HCT116 (cell line): Measurements from ENCODE around the gene PRKACA. TPM values are rescaled to one million over a fixed set of nuclear protein-coding genes. Genes with fewer than 3 reads are reported as not detected.

ENCODE experiments used
- ATAC-seq: fragments of 200-7000 bp; cut with Tn5 transposase; 2 replicates; pipeline ENCODE4 v1.9.1; 2020; ENCODE audit warnings: mild to moderate bottlenecking, moderate library complexity
- BruUV-seq: library from RNA; stranded (reverse); fragments of 400-500 nt; replicated peaks from 2 replicates; lab custom pipeline; 2021; lab: Mats Ljungman, UMichigan
- CTCF ChIA-PET: fragments of 300-600 bp; sonication (Branson Sonifier 250); formaldehyde crosslinking; loops from one replicate; lab custom pipeline; 2021; ENCODE audit warnings: antibody characterized with exemption; lab: Charles Lee
- POLR2A ChIA-PET: fragments of 300-600, 350-600 bp; sonication (Branson Sonifier 250); formaldehyde crosslinking; loops from one replicate; lab custom pipeline; 2021; ENCODE audit warnings: antibody characterized with exemption; lab: Charles Lee
- RAD21 ChIA-PET, 2 experiments: fragments of 300-600 bp; sonication (Branson Sonifier 250); formaldehyde crosslinking; loops; one replicate each; lab custom pipeline; 2023; ENCODE audit warnings: low total read pairs in 2 of 2; ENCODE audit not compliant: uncharacterized antibody in 2 of 2, unreplicated experiment in 2 of 2, low non-redundant PET in 1 of 2; lab: Charles Lee
- DNase-seq: peaks from one replicate; pipeline ENCODE4 v3.0.0-alpha.2; 2010; ENCODE audit warnings: low read depth, low spot score
- H2AFZ ChIP-seq: fragments of 200-600 bp; shearing (Covaris generic), sonication (generic); 2 replicates; pipeline ENCODE4 v1.6.1; 2017; ENCODE audit warnings: low read depth, mixed run types, mixed read lengths, antibody characterized with exemption, low read length; ENCODE audit not compliant: poor library complexity, severe bottlenecking
- H3K27ac ChIP-seq: 2 replicates; pipeline ENCODE4 v1.5.1; 2012; ENCODE audit warnings: low read depth, low read length
- H3K27me3 ChIP-seq: fragments of 200-600 bp; sonication (generic); 2 replicates; pipeline ENCODE4 v1.6.1; 2016; ENCODE audit warnings: mixed run types, low read length, mixed read lengths; ENCODE audit not compliant: insufficient read depth
- H3K36me3 ChIP-seq, 2 experiments: fragments of 200-500 bp in 1 of 2; fragments of 200-600 bp in 1 of 2; sonication (Bioruptor generic) in 1 of 2; sonication (generic) in 1 of 2; 2 replicates each; pipeline versions ENCODE4 v1.5.1 to v1.6.1; 2014 to 2016; ENCODE audit warnings: low read length in 2 of 2, inconsistent platforms in 1 of 2, mixed read lengths in 1 of 2, mixed run types in 1 of 2; ENCODE audit not compliant: insufficient read depth in 2 of 2, control insufficient read depth in 1 of 2
- H3K4me1 ChIP-seq, 2 experiments: fragments of 200-600 bp in 1 of 2; sonication (generic) in 1 of 2; 2 replicates each; pipeline versions ENCODE4 v1.5.1 to v1.6.1; 2012 to 2017; ENCODE audit warnings: low read length in 2 of 2, inconsistent platforms in 1 of 2, mild to moderate bottlenecking in 1 of 2, mixed read lengths in 1 of 2, mixed run types in 1 of 2, moderate library complexity in 1 of 2; ENCODE audit not compliant: insufficient read depth in 2 of 2, control insufficient read depth in 1 of 2
- H3K4me2 ChIP-seq: fragments of 200-600 bp; sonication (generic); 2 replicates; pipeline ENCODE4 v1.6.1; 2017; ENCODE audit warnings: mixed run types, low read length, mixed read lengths
- H3K4me3 ChIP-seq, 2 experiments: fragments of 200-600 bp in 1 of 2; sonication (generic) in 1 of 2; replicated peaks in 1 of 2; 2 replicates each; pipeline ENCODE4 v1.5.1; 2011 to 2016; ENCODE audit warnings: low read length in 2 of 2, control low read depth in 1 of 2, low read depth in 1 of 2, mild to moderate bottlenecking in 1 of 2, mixed read lengths in 1 of 2, mixed run types in 1 of 2
- H3K79me2 ChIP-seq: fragments of 200-600 bp; sonication (generic); 2 replicates; pipeline ENCODE4 v1.6.1; 2017; ENCODE audit warnings: mild to moderate bottlenecking, mixed run types, low read length, moderate library complexity, mixed read lengths; ENCODE audit not compliant: insufficient read depth
- H3K9ac ChIP-seq: fragments of 200-600 bp; sonication (generic); 2 replicates; pipeline ENCODE4 v1.6.1; 2016; ENCODE audit warnings: low read length, mixed read lengths
- H3K9me2 ChIP-seq: fragments of 200-600 bp; sonication (generic), shearing (Covaris generic); 2 replicates; pipeline ENCODE4 v1.6.1; 2017; ENCODE audit warnings: mixed run types, mild to moderate bottlenecking, moderate library complexity; ENCODE audit not compliant: insufficient read depth
- H3K9me3 ChIP-seq, 2 experiments: fragments of 200-500 bp in 1 of 2; fragments of 200-600 bp in 1 of 2; sonication (Bioruptor generic) in 1 of 2; sonication (generic) in 1 of 2; 2 replicates each; pipeline ENCODE4 v1.6.1; 2014 to 2017; ENCODE audit warnings: low read length in 2 of 2, mixed read lengths in 2 of 2, inconsistent platforms in 1 of 2, low read depth in 1 of 2, mild to moderate bottlenecking in 1 of 2, mixed run types in 1 of 2, moderate library complexity in 1 of 2; ENCODE audit not compliant: control insufficient read depth in 1 of 2, insufficient read depth in 1 of 2
- H4K20me1 ChIP-seq: fragments of 200-600 bp; sonication (generic), shearing (Covaris generic); 2 replicates; pipeline ENCODE4 v1.6.1; 2017; ENCODE audit warnings: mixed run types, mild to moderate bottlenecking, moderate library complexity; ENCODE audit not compliant: insufficient read depth
- CBX3 ChIP-seq: IDR thresholded peaks from 2 replicates; pipeline ENCODE4 v1.6.1; 2012; ENCODE audit warnings: low read depth
- CEBPB ChIP-seq: IDR thresholded peaks from 2 replicates; pipeline ENCODE4 v1.6.1; 2012; ENCODE audit warnings: low read depth
- EGR1 ChIP-seq: IDR thresholded peaks from 2 replicates; pipeline ENCODE4 v1.6.1; 2012; ENCODE audit warnings: low read depth
- FOSL1 ChIP-seq: IDR thresholded peaks from 2 replicates; pipeline ENCODE4 v1.6.1; 2012; ENCODE audit warnings: low read depth
- TCF7L2 ChIP-seq: IDR thresholded peaks from 2 replicates; pipeline ENCODE4 v1.7.0; 2011; ENCODE audit warnings: borderline replicate concordance, inconsistent platforms; ENCODE audit not compliant: insufficient read depth, insufficient read length; ENCODE audit errors: extremely low read depth
- ZFX ChIP-seq: fragments of 450-650 bp; IDR thresholded peaks from 2 replicates; pipeline ENCODE4 v1.6.1; 2017
- intact Hi-C: fragments of 100-400 bp; cut with micrococcal nuclease; formaldehyde crosslinking; loops from 2 replicates; pipeline ENCODE4 v1.10.0; 2022
- total RNA-seq: library from RNA; stranded (reverse); gene quantifications from one replicate; pipeline ENCODE4 v1.2.1, GENCODE V29; 2021; ENCODE audit not compliant: unreplicated experiment
- TF ChIP-seq, protein P1 (sequence below): IDR thresholded peaks from 2 replicates; pipeline ENCODE4 v1.6.1; 2012
- TF ChIP-seq, protein P2 (sequence below): IDR thresholded peaks from 2 replicates; pipeline ENCODE4 v1.6.1; 2012; ENCODE audit warnings: low read depth

The PRKACA gene
- total RNA-seq, 1 experiment from 2014 or later, result 95.7 TPM

DNA sequence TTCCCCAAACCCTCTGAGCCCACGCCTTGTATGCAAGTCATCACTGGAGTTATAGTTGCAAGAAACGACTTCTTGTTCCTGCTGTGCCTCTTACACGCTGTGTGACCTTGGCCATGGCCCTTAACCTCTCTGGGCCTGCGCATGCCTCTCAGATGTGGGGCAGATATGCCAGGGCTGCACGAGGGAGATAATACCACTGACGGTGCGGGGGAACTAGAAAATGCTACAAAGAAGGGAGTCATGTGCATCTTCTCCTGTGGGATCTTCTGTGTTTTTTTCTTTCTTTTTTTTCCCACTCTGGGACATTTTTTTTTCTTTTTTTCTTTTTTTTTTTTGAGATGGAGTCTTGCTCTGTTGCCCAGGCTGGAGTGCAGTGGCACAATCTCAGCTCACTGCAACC lies 22.7 kb downstream of the PRKACA start (continued):
- TF ChIP-seq, protein P1, sequence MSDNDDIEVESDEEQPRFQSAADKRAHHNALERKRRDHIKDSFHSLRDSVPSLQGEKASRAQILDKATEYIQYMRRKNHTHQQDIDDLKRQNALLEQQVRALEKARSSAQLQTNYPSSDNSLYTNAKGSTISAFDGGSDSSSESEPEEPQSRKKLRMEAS, result no peak
- no peak for TF ChIP-seq FOSL1
- no peak for TF ChIP-seq CEBPB
- TF ChIP-seq, protein P2, sequence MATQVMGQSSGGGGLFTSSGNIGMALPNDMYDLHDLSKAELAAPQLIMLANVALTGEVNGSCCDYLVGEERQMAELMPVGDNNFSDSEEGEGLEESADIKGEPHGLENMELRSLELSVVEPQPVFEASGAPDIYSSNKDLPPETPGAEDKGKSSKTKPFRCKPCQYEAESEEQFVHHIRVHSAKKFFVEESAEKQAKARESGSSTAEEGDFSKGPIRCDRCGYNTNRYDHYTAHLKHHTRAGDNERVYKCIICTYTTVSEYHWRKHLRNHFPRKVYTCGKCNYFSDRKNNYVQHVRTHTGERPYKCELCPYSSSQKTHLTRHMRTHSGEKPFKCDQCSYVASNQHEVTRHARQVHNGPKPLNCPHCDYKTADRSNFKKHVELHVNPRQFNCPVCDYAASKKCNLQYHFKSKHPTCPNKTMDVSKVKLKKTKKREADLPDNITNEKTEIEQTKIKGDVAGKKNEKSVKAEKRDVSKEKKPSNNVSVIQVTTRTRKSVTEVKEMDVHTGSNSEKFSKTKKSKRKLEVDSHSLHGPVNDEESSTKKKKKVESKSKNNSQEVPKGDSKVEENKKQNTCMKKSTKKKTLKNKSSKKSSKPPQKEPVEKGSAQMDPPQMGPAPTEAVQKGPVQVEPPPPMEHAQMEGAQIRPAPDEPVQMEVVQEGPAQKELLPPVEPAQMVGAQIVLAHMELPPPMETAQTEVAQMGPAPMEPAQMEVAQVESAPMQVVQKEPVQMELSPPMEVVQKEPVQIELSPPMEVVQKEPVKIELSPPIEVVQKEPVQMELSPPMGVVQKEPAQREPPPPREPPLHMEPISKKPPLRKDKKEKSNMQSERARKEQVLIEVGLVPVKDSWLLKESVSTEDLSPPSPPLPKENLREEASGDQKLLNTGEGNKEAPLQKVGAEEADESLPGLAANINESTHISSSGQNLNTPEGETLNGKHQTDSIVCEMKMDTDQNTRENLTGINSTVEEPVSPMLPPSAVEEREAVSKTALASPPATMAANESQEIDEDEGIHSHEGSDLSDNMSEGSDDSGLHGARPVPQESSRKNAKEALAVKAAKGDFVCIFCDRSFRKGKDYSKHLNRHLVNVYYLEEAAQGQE, result no peak
- TF ChIP-seq TCF7L2, result no peak
- no peak for TF ChIP-seq ZFX

DNA sequence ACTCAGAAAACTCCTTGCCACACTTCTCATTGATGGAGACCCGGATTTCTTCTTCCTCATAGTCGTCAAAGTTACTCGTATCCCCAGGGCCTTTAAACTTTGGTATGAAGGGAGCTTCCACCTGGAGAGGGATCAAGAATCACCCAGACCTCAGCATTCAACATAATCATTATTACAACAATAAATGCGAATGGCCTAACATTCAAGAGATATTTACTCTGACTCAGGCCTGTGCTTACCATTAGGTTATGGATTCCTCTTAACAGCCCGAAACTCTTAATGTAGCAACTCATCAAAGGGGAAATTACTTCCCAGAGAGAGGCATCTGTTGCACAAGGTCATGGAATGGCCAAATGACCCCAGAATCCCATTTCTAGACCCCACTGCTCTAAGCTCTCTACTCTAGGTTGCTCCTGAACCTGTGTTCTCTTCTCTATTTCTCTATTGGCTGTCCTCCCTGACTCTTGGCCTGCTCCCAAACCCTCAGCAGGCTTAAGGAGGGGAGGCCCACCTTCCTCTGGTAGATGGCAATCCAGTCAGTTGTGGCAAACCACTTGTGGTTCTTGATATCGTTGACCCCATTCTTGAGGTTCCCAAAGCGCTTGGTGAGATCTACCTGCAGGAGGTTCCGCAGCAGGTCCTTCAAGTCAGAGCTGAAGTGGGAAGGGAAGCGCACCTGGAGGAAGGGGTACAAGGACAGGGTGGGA lies 24.3 kb downstream of the PRKACA start:
- peaks cover 12 to 19% of the 10 kb centered on the region in 2 experiments for H3K4me1 ChIP-seq
- CTCF ChIA-PET, result interaction anchor here (0.6 kb wide), 1 partner anchor 22 kb away, joined by 3 read pairs; no protein-coding TSS in a partner anchor
- POLR2A ChIA-PET, result no interaction called here
- TF ChIP-seq EGR1 (no peak), CBX3 (peak; percentile 52; the same call in 1 of the 2 replicates)
- TF ChIP-seq, all 23 proteins: peak for 1
- no TSS peak for BruUV-seq
- no peaks in the 10 kb centered on the region for H4K20me1 ChIP-seq
- no peak for DNase-seq
- H3K27ac ChIP-seq, result no peak overlapping the region
- peaks cover 0 to 6% of the 10 kb centered on the region in 2 experiments; a peak in 1 of 4 replicates for H3K36me3 ChIP-seq
- H3K27me3 ChIP-seq, result no peaks in the 10 kb centered on the region
- intact Hi-C loops, result no loop called here
- no peak for ATAC-seq
- no peak overlapping the region for H3K4me3 ChIP-seq
- H3K9me2 ChIP-seq, result no peaks in the 10 kb centered on the region
- no peak overlapping the region for H3K9ac ChIP-seq
- no peaks in the 10 kb centered on the region for H3K79me2 ChIP-seq
- H2AFZ ChIP-seq, result no peak overlapping the region
- RAD21 ChIA-PET, result no interaction called here
- peaks cover 3 to 7% of the 10 kb centered on the region in 2 experiments; a peak in 1 of 4 replicates for H3K9me3 ChIP-seq
- H3K4me2 ChIP-seq, result no peak overlapping the region
